Spleen (tissue), 7 donors: Measurements from ENCODE around the gene SOHLH2.

Source experiments
- POLR2A ChIP-seq, 3 donors: fragments of 450-650 bp; IDR thresholded peaks; one replicate each; pipeline ENCODE4 v1.5.1; 2017; ENCODE audit warnings: antibody characterized with exemption in 3 of 3, mild to moderate bottlenecking in 1 of 3
- TF ChIP-seq, protein P1 (sequence below), 11 experiments: fragments of 200-600 bp in 7 of 11; fragments of 450-650 bp in 4 of 11; sonication (generic) in 4 of 11; IDR thresholded peaks in 8 of 11; conservative IDR thresholded peaks in 3 of 11; 1 replicate in 7 of 11; 2 replicates in 4 of 11; pipeline versions ENCODE4 v1.4.0 to v1.8.0; 2016 to 2021; ENCODE audit warnings: antibody characterized with exemption in 11 of 11, inconsistent platforms in 4 of 11, mild to moderate bottlenecking in 1 of 11
- donor health status: DM: no; HTN: no; CAD: no; lungs with moderate emphysema.
- donor health status: DM: no; HTN: no; CAD: no.
- donor health status: DM: no; HTN: no; CAD: no.

DNA sequence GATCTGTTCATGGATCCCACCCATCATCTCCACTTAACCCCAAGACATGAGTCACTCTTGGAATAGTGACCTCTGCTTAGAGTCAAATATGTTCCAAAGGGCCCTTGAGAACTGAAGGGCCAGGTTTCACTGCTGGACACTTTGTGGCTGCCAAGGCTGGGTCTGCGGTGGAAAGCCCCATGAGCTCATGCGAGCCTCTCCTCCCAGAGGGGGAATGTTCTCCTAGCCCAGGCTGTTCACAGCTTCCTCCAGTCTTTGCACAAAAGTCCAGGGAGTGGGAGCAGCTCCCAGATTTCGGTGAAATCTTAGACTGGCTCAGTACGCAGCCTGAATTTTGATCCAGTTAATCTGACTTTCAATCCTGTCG is 82.4 kb downstream of the SOHLH2 start:
- TF ChIP-seq, protein P1, sequence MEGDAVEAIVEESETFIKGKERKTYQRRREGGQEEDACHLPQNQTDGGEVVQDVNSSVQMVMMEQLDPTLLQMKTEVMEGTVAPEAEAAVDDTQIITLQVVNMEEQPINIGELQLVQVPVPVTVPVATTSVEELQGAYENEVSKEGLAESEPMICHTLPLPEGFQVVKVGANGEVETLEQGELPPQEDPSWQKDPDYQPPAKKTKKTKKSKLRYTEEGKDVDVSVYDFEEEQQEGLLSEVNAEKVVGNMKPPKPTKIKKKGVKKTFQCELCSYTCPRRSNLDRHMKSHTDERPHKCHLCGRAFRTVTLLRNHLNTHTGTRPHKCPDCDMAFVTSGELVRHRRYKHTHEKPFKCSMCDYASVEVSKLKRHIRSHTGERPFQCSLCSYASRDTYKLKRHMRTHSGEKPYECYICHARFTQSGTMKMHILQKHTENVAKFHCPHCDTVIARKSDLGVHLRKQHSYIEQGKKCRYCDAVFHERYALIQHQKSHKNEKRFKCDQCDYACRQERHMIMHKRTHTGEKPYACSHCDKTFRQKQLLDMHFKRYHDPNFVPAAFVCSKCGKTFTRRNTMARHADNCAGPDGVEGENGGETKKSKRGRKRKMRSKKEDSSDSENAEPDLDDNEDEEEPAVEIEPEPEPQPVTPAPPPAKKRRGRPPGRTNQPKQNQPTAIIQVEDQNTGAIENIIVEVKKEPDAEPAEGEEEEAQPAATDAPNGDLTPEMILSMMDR (IDR thresholded peaks at IDR 0.05 in 8 of 11, conservative IDR thresholded peaks at IDR 0.05 in 3 of 11) = no peak
- TF ChIP-seq POLR2A (IDR thresholded peaks at IDR 0.05) = no peak
